ENCODE data around the gene CARM1.

DNA sequence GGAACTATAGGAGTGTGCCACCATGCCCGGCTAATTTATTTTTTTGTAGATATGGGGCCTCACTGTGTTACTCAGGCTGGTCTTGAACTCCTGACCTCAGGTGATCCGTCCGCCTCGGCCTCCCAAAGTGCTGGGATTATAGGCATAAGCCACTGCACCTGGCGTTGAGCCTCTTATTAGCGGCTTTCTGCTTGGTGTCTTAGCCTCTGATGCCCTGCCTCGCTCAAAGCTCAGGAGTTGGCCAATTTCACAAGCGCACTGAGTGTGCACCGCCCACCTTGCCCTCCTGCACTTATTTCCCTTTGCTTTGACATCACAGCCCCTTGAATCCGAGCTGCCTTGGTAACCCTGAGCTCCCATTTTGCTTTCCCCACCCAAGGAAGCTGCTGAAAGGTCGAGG is 47.0 kb downstream of the CARM1 start:
- TF ChIP-seq, protein P1, sequence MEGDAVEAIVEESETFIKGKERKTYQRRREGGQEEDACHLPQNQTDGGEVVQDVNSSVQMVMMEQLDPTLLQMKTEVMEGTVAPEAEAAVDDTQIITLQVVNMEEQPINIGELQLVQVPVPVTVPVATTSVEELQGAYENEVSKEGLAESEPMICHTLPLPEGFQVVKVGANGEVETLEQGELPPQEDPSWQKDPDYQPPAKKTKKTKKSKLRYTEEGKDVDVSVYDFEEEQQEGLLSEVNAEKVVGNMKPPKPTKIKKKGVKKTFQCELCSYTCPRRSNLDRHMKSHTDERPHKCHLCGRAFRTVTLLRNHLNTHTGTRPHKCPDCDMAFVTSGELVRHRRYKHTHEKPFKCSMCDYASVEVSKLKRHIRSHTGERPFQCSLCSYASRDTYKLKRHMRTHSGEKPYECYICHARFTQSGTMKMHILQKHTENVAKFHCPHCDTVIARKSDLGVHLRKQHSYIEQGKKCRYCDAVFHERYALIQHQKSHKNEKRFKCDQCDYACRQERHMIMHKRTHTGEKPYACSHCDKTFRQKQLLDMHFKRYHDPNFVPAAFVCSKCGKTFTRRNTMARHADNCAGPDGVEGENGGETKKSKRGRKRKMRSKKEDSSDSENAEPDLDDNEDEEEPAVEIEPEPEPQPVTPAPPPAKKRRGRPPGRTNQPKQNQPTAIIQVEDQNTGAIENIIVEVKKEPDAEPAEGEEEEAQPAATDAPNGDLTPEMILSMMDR (IDR thresholded peaks at IDR 0.05; ENCODE audit: extremely low read depth in 1 of 2, insufficient read depth in 1 of 2, low read depth in 1 of 2, low read length in 2 of 2): no peak
- TF ChIP-seq POLR2AphosphoS5 (IDR thresholded peaks at IDR 0.05; ENCODE audit: insufficient read depth, low read depth, low read length) (no peak), EZH2 (IDR thresholded peaks at IDR 0.05; ENCODE audit: borderline replicate concordance, low read depth, low read length, severe bottlenecking) (no peak), MAX (IDR thresholded peaks at IDR 0.05; ENCODE audit: insufficient read depth, insufficient read length) (no peak), POLR2A (IDR thresholded peaks at IDR 0.05; ENCODE audit: low read depth, low read length) (no peak), FOS (IDR thresholded peaks at IDR 0.05; ENCODE audit: borderline replicate concordance, insufficient read depth, low read length) (no peak)
